ENCODE data around the gene RPS14.

Gene RPS14

DNA sequence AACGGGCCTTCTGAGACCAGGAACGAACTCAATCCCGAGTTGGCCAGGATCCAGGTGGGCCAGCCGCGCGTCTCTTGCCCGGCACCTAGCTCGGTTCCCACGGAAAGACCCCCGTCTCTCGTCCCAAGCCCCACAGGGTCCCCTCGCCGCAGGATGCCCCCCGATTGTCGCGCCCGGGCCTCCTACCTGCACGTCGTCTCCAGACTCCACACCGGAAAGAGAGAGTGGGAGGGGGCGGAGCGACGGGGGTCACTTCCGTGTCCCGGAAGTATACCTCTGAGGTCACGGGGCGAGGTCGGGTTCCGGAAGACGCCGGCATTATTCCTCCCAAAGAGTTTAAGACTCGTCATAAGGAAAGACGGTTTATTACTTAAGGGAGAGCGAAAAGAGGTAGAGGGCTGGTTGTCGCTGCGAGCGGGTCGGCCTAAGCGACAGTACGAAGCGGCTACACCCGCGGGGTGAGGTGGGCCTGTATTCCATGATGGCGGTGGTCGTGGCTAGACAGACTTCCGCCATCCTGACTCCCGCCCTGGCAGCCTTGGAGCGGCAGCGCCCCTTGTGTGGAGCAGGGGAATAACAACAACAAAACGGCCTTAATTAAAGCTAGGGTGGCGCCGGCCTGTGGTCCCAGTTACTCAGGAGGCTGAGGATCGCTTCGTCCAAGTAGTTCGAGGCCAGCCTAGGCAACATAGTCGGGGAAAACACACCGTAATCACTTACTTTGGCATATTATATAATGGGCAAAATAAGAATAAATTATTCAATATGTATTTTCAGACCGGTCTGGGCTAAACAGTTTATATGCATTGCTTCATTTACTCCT, at the start of gene RPS14:
Gene RPS14, minus strand, starts transcription at position 223 of the 823 bp plus-strand sequence. CDS start 2,006 bp downstream, outside the sequence.
- DNase-seq, result peak; percentile 95

DNA sequence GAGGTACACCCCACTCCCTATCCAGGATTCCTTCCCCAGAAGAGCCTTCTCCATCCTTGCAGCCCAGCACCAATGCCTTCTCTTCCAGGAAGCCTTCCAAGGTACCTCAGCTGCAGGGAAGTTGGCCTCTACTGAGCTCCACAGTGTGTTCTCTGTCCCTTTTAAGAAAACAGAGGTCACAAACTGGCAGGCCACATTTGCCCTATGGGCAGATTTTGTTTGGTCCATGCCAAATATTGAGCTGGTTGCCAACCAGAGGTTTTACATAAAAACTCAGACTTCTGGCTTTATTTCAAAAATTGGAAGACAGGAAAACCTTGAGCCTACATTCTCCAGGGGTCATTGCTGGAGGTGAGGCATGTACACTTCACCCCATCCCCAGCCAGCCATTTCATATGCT, 49.4 kb upstream of the RPS14 start:
- DNase-seq, result no peak

DNA sequence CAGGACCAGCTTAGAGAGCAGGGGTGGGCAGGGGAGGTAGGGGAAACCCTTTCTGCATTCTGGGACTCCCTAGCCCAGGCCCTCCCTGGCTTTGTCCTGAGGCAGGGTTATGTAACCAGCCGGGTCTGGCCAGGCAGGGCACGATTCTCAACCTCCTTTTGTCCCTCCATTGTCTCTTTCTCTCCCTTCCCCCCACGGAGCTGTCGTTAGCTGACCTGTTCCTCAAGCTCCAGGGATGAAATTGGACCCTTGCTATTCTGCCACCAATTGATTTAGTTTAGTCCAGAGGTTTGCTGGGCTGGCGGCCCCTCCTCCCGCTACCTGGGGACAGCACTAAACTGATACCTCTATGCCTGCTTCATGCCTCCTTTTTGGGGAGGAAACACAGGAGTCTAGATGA, 49.0 kb upstream of the RPS14 start:
- no peak for DNase-seq

DNA sequence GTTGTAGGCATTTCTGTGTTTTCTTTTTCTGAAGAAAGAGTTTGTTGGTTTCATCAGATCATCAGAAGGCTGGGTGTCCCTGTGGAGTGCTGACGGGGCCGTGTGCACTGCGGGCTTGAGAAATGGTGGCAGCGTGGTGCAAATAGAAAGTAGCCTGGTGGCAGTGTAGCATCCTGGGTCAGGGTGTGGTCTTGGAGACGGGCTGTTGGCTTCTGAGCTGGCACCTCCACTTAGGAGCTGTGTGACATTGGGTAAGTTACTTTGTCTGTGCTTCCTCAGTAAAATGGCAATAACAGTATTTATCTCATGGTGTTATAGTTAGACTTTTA, 48.4 kb upstream of the RPS14 start:
- no peak for DNase-seq

DNA sequence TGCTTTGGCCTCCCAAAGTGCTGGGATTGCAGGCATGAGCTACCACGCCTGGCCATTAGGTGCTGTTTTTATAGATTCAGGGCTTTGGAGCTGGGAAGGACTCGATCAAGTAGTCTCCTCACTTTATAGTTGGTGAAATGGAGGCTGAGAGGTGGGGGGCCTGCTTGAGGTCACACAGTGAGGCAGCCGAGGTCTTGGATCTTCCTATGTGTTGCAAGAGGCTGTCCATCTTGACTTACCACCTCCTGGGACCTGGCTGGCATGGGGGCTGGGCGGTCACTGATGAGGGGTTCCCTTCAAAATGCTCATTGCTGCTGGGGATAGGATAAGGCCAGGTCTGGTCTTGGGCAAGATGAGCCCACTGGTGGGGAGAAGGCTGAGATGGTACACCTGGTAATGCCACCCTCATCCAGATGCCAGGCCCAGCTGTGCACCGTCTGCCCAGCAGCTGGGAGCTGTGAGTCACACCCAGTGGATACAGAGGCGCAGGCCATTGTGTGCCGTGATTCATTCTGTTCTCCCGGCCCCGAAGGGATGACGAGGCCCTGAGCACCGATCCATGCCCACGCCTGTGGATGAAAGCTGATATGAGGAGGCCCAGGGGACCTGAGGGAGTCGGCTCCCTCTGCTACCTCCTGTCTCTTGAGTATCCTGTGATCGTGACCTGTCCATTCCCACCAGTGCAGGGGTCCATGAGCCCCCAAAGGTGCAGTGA, 47.9 kb upstream of the RPS14 start:
- no peak for DNase-seq

DNA sequence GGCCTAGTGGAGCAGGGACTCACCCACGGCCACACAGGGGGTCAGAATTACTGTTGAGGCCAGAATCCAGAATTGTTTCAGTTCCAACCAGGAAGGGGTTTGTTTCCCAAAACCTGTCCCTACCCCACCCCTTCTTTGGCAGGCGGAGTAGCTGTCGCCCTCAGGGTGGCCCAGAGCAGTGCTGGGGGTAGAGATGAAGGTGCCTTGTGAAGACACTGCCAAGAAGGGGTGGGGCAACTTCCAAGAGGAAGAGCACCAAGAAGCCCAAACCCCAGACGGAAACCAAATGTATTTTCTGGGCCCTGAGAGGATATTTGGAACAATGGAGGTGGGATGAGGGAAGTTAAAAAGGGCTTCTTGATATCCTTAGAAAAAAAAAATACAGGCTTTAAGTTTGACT, 47.0 kb upstream of the RPS14 start:
- DNase-seq, result no peak

DNA sequence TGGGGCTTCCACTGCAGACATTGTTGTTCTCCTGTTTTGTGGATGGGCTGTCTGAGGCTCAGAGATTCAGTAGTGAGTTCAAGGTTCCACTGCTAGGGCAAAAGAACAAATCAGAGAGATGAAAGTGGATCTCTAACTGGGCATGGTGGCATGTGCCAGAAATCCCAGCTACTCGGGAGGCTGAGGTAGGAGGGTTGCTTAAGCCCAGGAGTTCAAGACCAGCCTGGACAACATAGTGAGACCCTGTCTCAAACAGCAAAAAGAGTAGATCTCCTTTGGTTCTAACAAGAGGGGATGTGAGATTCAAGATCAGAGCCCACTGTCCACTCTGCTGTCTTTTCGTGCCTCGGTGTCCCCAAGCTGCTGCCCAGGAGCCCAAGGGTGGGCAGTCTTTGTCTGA, 46.6 kb upstream of the RPS14 start:
- no peak for DNase-seq

DNA sequence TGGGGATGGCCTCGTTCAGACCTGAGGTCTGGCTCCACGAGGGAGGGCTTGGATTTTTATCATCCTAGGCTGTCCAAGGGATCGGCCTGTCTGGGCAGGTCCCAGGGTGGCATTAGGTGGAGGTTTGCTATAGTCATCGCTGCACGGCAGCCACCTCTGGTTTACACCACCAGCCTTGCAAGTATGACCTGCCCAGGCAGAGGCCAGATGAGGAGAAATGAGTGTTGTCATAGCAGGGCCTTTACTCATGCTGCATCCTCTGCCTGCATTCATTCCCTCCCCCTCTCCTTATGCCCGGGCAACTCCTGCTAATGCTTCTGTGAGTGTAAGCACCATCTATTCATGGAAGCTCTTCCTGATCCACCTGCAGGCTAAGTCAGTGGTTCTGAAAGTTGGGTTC, 43.1 kb upstream of the RPS14 start:
- DNase-seq, result no peak

DNA sequence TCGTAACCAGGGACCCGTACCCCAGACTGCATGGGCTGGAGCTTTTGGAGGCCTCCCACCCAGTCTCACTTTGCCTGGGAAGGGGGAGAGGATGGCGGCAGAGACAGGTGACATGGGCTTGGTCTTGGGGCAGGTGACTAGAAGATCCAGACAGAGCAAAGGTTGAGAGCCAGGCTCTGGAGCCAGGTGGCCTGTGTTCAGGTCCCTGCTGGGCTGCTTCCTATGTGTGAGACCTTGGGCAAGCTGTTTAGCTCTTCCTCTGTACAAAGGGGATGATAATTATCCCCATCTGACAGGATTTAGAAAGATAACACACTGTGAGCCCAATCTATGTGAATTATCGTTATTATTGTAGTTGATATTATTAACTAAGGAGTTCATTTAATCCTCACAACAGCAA, 42.3 kb upstream of the RPS14 start:
- no peak for DNase-seq

DNA sequence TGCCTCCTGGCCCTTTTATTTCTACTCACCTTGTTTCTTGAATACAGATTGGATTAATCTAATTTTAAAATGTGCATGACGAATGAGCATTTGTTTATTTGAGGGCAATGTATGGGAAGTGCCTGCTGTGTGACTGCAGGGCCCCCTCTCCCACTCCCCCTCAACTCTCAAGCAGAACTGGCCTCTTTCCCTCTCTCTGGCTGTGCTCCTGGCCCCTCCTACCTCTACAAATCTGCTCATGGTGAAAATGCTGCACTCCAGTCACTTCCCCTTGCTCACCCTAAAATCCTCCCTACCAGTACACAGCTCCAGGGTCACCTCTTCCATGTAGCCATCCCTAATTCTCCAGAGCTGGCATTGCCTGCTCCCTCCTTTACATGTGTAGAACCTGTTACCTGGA, 41.2 kb upstream of the RPS14 start:
- DNase-seq, result peak; percentile 66 to 67

DNA sequence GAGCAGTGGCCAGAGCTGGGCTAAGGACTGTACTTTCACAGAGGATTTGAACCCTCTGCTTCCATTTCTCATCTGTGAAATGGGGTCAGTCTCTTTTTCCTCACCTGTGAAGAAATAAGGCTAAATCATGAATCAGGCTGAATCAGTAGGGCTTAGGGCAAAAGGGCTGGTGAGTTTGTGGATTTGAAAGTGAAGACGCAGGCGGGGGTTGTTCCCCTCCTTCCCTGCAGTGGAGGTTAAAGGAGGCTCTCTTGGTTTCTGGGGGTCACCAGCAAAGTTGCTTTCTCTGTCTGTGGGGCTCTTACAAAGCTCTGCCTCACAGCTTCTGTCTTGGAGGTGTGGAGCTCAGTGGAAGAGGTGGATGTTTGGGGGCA, 40.7 kb upstream of the RPS14 start:
- no peak for DNase-seq

DNA sequence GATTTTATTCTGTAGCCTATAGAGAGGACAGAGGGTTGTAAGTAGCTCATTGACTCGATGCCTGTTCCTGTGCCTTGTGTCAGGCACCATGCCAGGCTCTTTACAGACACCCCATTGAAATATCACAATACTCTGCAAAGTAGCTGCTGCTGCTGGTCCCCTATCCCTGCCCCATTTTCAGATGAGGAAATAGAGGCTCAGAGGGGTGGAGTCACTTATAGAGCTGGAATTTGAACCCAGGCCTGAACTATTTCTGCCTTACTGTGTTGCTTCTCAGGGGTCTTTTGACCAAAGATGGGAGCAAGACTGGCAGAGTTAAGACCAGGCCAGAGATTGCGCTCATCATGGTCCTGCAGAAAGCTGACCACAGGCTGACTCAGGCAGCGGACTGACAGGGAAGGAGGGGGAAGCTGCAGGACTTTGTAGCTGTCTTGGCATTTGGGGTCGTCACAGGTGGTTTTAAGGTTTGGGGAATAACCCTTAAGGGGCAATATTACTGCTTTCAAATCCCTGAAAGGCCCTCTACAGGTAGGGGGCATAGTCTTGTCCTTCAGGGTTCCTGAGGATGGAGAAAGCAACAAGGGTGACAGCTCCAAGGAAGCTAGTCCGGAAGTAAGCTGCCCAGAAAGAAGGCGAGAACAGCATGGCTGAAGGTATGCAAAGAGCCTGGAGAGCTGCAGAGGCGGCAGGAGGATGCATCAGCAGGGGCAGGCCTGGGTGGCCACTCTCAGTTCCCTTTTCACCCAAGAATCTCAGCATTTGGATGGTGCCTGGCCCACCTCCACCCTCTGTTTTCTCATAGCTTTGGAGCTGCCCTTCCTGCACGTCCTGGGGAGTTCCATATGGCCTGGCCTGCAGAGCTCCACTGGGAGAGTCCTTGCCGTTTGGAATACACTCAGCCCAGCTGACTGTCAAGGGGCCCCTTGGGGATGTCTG, 40.1 kb upstream of the RPS14 start:
- DNase-seq, result no peak

DNA sequence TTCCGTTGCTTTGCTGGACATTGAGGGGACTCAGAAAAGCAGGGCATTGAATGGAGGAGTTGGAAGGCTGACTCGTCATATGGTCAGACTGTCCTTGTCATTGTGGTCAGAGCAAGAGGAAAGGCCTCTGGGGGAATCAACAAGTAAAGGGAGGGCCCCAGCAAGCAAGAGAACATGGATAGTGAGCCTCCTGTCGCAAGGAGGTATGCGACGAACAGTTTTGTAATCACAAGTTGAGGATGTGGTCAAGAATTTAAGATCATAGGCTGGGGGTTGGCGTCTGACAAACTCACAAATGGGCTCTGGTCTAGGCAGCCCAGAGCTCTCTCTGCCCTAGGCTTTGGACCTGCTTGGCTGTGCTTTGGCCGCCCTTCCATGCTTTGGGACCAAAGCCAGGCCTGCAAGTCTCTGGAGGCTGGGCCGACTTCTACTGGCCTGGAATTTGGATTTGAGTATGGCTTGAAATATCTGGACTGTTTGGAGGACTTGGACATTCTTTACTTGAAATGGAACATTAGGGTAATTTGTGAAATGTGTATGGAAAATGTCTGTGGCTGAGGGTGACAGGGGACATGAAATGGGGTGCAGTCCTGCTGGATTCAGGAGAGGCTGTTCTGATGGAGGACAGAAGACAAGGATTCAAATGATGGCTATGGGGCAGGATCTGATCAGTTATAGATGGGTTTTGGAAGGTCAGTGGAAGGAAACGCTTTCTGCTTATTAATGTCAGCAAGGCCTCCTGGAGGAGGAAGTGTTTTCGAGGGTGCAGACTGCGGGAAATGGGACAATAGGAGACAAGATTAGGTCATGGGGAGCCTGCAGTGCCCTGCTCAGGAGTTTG, 39.2 kb upstream of the RPS14 start:
- DNase-seq, result peak; percentile 16 to 21

DNA sequence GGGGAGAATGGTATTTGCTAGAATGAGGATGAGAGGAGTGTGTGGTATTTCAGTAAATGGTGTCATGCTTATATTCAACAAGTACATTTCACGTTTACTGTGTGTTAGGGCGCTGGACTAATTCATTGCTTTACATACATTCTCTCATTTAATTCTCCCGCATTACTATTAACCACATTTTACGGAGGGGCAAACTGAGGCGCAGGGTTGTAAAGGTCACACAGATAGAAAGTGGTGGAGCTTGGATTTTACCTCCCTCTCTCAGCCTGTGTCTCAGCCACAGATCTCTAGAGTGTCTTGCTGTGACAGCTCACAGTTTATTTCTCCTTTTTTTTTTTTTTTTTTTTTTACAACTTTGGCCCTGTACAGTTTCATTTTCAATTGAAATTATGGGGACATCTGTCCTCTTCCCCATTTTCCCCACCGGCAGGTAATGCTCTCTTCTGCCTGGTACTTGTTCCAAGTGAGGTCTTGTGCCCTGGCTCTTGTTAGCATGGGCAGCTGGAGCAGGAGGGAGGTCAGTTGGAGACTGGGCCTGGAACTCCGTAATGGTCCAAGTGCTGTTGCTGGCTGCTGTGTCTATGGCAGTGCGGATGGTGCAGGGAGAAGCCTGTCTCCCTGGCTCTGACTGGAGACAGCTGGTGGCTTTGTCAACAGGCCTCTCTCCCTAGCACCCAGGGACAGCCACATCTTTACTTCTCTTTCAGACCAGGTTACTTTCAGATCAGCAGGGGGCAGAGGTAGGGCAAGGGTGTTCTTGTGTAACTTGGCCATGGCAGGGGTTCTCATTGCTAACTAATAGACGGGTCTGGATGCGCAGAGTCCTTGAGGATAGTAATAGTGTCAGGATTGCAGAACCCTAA, 37.9 kb upstream of the RPS14 start:
- DNase-seq, result peak; percentile 66 to 77

DNA sequence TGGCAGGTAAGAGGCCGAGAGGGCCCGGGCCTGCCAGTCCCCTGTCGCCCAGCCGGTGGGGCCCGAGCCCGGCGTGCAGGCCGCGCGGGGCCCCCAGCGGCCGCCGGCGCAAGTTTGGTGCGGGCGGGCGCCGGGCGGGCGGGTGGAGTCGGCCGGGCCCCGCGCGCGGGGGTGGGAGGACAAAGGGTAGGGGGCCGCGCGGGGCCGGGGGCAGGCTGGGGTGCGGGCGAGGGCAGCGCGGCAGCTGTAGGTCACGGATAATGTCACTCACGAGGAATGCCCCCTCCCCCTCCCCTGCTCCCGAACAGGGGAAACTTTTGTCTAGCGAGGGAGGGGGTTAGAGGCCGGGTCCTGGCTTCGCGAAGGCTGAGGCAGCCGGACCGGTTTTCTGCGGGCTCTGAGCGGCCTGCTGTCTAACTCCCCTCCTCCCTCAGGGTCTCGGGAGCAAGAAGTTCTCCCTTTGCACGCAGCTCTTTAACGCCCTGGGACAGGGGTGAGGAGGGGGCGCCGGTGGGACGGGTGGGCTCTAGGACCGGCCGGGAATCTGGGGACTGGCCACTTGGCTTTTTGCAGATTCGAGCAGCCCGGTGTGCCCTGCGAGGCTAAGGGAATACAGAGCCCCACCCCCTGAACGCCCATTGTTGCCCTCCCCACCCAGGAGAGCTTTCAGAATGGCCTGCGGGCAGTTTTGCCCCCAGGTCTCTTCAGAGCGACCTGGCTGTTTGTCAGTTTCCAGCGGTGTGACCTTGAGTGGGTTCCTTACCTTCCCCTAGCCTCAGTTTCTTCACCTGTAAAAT, 37.1 kb upstream of the RPS14 start:
- peak; percentile 61 to 69 for DNase-seq

DNA sequence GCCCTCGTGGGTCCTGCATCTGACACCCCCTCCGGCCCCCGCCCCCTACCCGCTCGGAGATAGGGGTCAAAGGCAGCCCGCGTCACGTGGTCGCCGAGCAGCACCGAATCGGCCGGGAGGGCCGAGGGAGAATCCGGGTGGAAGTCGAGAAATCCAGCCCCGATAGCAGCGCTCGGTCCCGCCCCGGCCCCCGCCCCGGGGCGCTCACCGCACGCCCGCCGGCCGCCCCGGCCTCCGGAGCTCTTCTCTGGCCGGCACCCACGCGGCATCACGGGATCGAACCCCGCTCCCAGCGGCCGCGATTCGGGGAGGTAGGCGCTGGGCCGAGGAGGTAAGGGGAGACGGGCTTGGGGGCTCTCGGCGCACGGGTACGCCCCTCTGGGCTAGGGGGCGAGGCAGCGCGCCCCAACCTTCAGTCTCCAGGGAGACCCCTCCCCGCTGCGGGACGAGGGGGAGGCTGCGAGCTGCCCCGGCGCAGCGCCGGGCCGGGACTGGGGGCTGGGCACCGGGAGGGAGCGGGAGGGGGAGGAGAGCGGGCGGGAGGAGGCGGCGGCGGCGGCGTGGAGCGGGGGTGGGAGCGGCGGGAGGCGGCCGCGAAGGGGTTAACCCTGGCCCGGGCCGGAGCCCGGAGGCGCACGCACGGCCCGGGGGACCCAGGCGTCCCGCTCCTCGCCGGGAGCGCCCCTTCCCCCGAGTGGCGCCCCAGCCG, 36.3 kb upstream of the RPS14 start:
- DNase-seq, result peak; percentile 19 to 34

DNA sequence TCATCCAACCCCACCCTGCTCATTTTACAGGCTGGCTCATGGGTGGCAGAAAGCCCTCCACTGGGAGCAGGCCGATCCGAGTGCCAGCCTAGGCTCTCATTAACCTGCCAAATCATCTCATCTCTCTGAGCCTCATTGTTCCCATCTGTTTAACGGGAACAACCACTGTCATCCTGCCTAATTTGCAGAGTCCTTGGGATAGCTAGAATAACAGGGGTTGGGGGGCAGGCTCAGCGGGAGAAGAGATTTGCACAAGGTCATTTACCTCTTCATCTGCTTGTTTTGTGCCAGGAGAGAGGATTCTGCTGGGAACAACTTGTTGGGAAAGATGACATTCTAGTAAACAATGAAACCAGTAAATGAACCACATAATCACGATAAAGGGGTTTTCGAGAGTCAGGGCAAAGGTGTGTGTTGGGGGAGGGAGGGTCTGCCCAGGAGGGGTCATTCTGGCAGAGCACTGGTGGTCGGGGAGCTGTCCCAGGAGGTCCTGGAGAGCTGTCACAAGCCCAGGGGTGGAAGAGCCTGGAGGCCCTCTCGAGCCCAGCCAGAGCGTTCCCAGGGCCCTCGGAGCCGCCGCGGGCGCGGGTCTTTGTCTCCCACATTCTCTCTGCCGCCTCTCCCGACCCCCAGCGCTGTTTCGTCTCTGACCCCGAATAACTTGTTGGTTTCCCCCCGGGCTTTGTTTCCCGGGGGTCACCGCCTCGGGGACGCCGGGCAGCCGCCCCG, 35.6 kb upstream of the RPS14 start:
- no peak for DNase-seq

DNA sequence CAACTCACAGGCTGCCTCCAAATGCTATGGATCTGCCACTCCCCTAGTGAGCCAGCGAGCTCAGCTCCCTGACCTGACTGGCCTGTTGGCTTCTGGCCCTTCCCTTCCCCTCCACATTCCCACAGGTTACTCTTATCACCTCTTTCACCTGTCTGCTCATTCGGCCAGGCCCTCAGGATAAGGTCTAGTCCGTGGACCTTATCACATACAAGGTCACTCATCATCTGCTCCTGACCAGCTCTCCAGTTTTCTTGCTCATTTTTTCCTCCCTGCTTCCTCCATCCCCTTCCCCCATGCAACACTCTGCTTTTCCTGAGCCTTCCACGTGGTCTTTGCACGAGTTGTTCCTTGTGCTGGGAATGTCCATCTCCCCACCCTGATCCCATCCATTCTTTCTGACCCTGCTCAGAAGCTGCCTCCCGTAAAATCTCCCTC, 32.5 kb upstream of the RPS14 start:
- no peak for DNase-seq

DNA sequence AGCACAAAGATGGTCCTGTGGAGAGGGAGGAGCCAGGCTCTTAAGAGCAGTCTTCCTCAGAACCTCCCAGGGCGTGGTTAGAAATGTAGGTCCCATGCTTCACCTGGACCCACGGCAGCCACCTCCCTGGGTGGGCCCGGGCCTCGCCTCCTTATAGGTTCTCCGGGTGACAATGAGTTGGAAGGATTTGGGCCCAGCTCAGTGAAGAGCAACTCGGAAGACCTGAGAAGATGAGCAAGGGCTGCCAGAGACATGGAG, 32.1 kb upstream of the RPS14 start:
- no peak for DNase-seq

DNA sequence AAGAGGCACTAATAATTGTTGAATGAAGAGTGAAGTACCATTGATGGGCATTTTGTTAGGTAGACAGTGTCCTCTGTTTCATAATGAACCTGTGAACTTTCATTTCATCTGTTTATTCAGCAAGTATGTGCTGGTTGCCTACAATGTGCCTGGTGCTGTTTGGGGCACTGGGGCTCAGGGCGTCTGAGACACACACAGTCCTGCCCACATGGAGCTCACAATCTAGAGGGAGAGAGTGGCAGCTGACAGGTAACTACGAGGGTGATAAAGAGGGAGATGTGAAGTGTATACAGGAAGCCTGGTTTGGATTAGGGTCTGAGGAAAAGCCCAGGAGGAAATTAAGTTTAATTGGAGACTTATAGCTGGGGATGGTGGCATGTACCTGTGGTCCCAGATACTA, 29.9 kb upstream of the RPS14 start:
- DNase-seq, result no peak
